SK-N-SH (cell line): ENCODE measurements around the gene S100P.

Experiments
- EP300 ChIP-seq, 2 experiments: IDR thresholded peaks; 2 replicates each; pipeline versions ENCODE4 v1.4.0 to v1.6.1; 2012; ENCODE audit warnings: borderline replicate concordance in 1 of 2, low read depth in 1 of 2, low read length in 1 of 2
- FOXM1 ChIP-seq: IDR thresholded peaks from 2 replicates; pipeline ENCODE4 v1.4.0; 2012; ENCODE audit warnings: low read depth, mild to moderate bottlenecking
- GABPA ChIP-seq: IDR thresholded peaks from 2 replicates; pipeline ENCODE4 v1.4.0; 2012; ENCODE audit warnings: low read depth, mild to moderate bottlenecking
- NFIC ChIP-seq: IDR thresholded peaks from 2 replicates; pipeline ENCODE4 v1.4.0; 2012; ENCODE audit warnings: borderline replicate concordance
- POLR2AphosphoS5 ChIP-seq: IDR thresholded peaks from 2 replicates; pipeline ENCODE4 v1.6.1; 2012; ENCODE audit warnings: low read depth, low read length
- RCOR1 ChIP-seq: fragments of 150-350 bp; IDR thresholded peaks from 2 replicates; pipeline ENCODE4 v1.6.1; 2017; ENCODE audit warnings: antibody characterized with exemption, low read length
- SIN3A ChIP-seq: IDR thresholded peaks from 2 replicates; pipeline ENCODE4 v1.6.1; 2012; ENCODE audit warnings: low read depth, mild to moderate bottlenecking, low read length, moderate library complexity, borderline replicate concordance
- TAF1 ChIP-seq: IDR thresholded peaks from 2 replicates; pipeline ENCODE4 v1.6.1; 2012; ENCODE audit warnings: low read depth, mild to moderate bottlenecking, low read length, moderate library complexity, borderline replicate concordance
- YY1 ChIP-seq: IDR thresholded peaks from 2 replicates; pipeline ENCODE4 v1.4.0; 2012; ENCODE audit warnings: low read depth, mild to moderate bottlenecking
- TF ChIP-seq, protein P1 (sequence below): IDR thresholded peaks from 2 replicates; pipeline ENCODE4 v1.4.0; 2012; ENCODE audit warnings: low read depth, borderline replicate concordance
- TF ChIP-seq, protein P2 (sequence below): fragments of 200-600 bp; sonication (generic); IDR thresholded peaks from 2 replicates; pipeline ENCODE4 v1.6.1; 2017; ENCODE audit warnings: antibody characterized with exemption, mild to moderate bottlenecking, moderate library complexity
- TF ChIP-seq, protein P3 (sequence below): IDR thresholded peaks from 2 replicates; pipeline ENCODE4 v1.4.0; 2012; ENCODE audit warnings: low read depth, borderline replicate concordance
- TF ChIP-seq, protein P4 (sequence below): IDR thresholded peaks from 2 replicates; pipeline ENCODE4 v1.4.0; 2012; ENCODE audit warnings: low read depth

DNA sequence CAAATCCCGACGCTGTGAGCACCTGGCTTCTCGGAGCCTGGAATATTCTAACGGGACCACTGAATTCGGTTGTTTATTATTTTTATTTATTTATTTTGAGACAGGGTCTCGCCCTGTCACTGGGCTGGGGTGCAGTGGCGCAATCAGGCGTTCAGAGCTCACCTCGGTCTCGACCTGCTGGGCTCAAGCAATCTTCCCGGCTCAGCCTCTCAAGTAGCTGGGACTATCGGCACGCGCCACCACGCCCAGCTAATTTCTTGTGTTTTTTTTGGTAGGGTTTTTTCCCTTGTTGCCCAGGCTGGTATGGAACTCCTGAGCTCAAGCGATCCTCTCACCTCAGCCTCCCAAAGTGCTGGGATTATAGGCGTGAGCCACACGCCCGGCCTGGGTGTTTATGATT is 21.5 kb upstream of the S100P start:
- TF ChIP-seq, protein P1, sequence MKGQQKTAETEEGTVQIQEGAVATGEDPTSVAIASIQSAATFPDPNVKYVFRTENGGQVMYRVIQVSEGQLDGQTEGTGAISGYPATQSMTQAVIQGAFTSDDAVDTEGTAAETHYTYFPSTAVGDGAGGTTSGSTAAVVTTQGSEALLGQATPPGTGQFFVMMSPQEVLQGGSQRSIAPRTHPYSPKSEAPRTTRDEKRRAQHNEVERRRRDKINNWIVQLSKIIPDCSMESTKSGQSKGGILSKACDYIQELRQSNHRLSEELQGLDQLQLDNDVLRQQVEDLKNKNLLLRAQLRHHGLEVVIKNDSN: no peak
- no peak for TF ChIP-seq YY1
- TF ChIP-seq POLR2AphosphoS5: no peak
- TF ChIP-seq, protein P2, sequence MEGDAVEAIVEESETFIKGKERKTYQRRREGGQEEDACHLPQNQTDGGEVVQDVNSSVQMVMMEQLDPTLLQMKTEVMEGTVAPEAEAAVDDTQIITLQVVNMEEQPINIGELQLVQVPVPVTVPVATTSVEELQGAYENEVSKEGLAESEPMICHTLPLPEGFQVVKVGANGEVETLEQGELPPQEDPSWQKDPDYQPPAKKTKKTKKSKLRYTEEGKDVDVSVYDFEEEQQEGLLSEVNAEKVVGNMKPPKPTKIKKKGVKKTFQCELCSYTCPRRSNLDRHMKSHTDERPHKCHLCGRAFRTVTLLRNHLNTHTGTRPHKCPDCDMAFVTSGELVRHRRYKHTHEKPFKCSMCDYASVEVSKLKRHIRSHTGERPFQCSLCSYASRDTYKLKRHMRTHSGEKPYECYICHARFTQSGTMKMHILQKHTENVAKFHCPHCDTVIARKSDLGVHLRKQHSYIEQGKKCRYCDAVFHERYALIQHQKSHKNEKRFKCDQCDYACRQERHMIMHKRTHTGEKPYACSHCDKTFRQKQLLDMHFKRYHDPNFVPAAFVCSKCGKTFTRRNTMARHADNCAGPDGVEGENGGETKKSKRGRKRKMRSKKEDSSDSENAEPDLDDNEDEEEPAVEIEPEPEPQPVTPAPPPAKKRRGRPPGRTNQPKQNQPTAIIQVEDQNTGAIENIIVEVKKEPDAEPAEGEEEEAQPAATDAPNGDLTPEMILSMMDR: no peak
- TF ChIP-seq, protein P3, sequence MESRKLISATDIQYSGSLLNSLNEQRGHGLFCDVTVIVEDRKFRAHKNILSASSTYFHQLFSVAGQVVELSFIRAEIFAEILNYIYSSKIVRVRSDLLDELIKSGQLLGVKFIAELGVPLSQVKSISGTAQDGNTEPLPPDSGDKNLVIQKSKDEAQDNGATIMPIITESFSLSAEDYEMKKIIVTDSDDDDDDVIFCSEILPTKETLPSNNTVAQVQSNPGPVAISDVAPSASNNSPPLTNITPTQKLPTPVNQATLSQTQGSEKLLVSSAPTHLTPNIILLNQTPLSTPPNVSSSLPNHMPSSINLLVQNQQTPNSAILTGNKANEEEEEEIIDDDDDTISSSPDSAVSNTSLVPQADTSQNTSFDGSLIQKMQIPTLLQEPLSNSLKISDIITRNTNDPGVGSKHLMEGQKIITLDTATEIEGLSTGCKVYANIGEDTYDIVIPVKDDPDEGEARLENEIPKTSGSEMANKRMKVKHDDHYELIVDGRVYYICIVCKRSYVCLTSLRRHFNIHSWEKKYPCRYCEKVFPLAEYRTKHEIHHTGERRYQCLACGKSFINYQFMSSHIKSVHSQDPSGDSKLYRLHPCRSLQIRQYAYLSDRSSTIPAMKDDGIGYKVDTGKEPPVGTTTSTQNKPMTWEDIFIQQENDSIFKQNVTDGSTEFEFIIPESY: no peak
- TF ChIP-seq, protein P4, sequence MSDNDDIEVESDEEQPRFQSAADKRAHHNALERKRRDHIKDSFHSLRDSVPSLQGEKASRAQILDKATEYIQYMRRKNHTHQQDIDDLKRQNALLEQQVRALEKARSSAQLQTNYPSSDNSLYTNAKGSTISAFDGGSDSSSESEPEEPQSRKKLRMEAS: no peak
- TF ChIP-seq EP300 (IDR thresholded peaks at IDR 0.05; ENCODE audit: borderline replicate concordance in 1 of 2, low read depth in 1 of 2, low read length in 1 of 2): no peak
- no peak for TF ChIP-seq GABPA
- TF ChIP-seq NFIC: no peak
- TF ChIP-seq SIN3A: no peak
- no peak for TF ChIP-seq RCOR1
- no peak for TF ChIP-seq FOXM1
- TF ChIP-seq TAF1: no peak
